MM.1S (cell line): Measurements from ENCODE around the gene ITSN1.

Experiments used
- EZH2 ChIP-seq: fragments of 300-600 bp; sonication (generic); optimal IDR thresholded peaks from 2 replicates; pipeline ENCODE3; 2017; ENCODE audit warnings: low read depth, mild to moderate bottlenecking, antibody characterized with exemption, low read length, mixed read lengths
- TF ChIP-seq, protein P1 (sequence below): fragments of 300-600 bp; sonication (generic); IDR thresholded peaks from 2 replicates; pipeline ENCODE4 v1.5.1; 2016; ENCODE audit warnings: antibody characterized with exemption, low read length, mixed read lengths

DNA sequence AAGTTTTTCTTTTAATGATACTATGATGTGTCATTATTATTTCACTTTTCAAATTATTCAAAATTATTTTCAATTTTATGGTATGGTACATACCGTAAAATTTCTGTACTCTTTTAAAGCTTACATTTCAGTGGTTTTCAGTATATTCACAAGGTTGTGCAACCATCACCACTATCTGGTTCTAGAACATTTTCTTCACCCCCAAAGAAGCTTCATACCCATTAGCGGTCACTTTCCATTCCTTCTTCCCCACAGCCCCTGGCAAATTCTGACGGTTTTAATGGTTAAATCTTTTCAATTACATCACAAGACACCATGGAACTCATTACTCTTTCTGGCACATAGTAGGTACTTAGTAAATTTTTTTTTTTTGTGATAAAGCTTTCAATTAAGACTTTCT, 296.1 kb downstream of the ITSN1 start:
- TF ChIP-seq, protein P1, sequence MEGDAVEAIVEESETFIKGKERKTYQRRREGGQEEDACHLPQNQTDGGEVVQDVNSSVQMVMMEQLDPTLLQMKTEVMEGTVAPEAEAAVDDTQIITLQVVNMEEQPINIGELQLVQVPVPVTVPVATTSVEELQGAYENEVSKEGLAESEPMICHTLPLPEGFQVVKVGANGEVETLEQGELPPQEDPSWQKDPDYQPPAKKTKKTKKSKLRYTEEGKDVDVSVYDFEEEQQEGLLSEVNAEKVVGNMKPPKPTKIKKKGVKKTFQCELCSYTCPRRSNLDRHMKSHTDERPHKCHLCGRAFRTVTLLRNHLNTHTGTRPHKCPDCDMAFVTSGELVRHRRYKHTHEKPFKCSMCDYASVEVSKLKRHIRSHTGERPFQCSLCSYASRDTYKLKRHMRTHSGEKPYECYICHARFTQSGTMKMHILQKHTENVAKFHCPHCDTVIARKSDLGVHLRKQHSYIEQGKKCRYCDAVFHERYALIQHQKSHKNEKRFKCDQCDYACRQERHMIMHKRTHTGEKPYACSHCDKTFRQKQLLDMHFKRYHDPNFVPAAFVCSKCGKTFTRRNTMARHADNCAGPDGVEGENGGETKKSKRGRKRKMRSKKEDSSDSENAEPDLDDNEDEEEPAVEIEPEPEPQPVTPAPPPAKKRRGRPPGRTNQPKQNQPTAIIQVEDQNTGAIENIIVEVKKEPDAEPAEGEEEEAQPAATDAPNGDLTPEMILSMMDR = no peak
- TF ChIP-seq EZH2 = no peak
